HepG2 (cell line): ENCODE results near the gene CPT1B. TPM values are rescaled to one million over a fixed set of nuclear protein-coding genes. Genes with fewer than 3 reads are reported as not detected.
A peak's percentile ranks its signal among the peaks of the same experiment; 100 is the strongest.

Experiments
- AKNA ChIP-seq: sonication (generic); formaldehyde crosslinking; IDR thresholded peaks from 2 replicates; pipeline ENCODE4 v1.4.0; 2020; ENCODE audit warnings: missing genetic modification reagents, borderline replicate concordance
- ARID4A ChIP-seq: sonication (generic); formaldehyde crosslinking; IDR thresholded peaks from 2 replicates; pipeline ENCODE4 v1.5.0; 2020; ENCODE audit warnings: mild to moderate bottlenecking, missing genetic modification reagents, borderline replicate concordance
- HOXA5 ChIP-seq: sonication (generic); formaldehyde crosslinking; IDR thresholded peaks from 2 replicates; pipeline ENCODE4 v1.4.0; 2020; ENCODE audit warnings: missing genetic modification reagents
- MAX ChIP-seq: IDR thresholded peaks from 2 replicates; pipeline ENCODE4 v1.6.1; 2012; ENCODE audit warnings: inconsistent platforms
- MAZ ChIP-seq, 2 experiments: sonication (generic) in 1 of 2; formaldehyde crosslinking in 1 of 2; IDR thresholded peaks; 2 replicates each; pipeline versions ENCODE4 v1.5.0 to v1.6.1; 2012 to 2020; ENCODE audit warnings: low read depth in 2 of 2, mild to moderate bottlenecking in 2 of 2, borderline replicate concordance in 1 of 2, improper control_type of control experiment in 1 of 2, low read length in 1 of 2, missing genetic modification reagents in 1 of 2, moderate library complexity in 1 of 2
- MLLT10 ChIP-seq: sonication (generic); formaldehyde crosslinking; IDR thresholded peaks from 2 replicates; pipeline ENCODE4 v1.4.0; 2020; ENCODE audit warnings: missing genetic modification reagents
- SETDB1 ChIP-seq: sonication (generic); formaldehyde crosslinking; IDR thresholded peaks from 2 replicates; pipeline ENCODE4 v1.5.1; 2020; ENCODE audit warnings: missing genetic modification reagents, mild to moderate bottlenecking, borderline replicate concordance
- SPEN ChIP-seq: sonication (generic); formaldehyde crosslinking; IDR thresholded peaks from 2 replicates; pipeline ENCODE4 v1.5.1; 2020; ENCODE audit warnings: low read depth, mild to moderate bottlenecking, missing genetic modification reagents
- TIGD3 ChIP-seq: sonication (generic); formaldehyde crosslinking; IDR thresholded peaks from 2 replicates; pipeline ENCODE4 v1.5.1; 2020; ENCODE audit warnings: mild to moderate bottlenecking, missing genetic modification reagents, borderline replicate concordance
- ZNF335 ChIP-seq: sonication (generic); formaldehyde crosslinking; IDR thresholded peaks from 2 replicates; pipeline ENCODE4 v1.4.0; 2020; ENCODE audit warnings: missing genetic modification reagents
- ZNF709 ChIP-seq: sonication (generic); formaldehyde crosslinking; IDR thresholded peaks from 2 replicates; pipeline ENCODE4 v1.5.0; 2020; ENCODE audit warnings: mild to moderate bottlenecking, missing genetic modification reagents
- ZNF766 ChIP-seq: sonication (generic); formaldehyde crosslinking; IDR thresholded peaks from 2 replicates; pipeline ENCODE4 v1.5.0; 2020; ENCODE audit warnings: missing genetic modification reagents, borderline replicate concordance
- polyA plus RNA-seq, 8 experiments: library from polyadenylated mRNA; depleted of rRNA in 3 of 8; stranded (reverse) in 7 of 8; unstranded in 1 of 8; fragments of >200 nt; fragmentation: Illumina TruSeq in 4 of 8; extraction: Trizol in 4 of 8; gene quantifications; 2 replicates each; pipeline versions ENCODE4 v1.2.1 to v1.2.3, GENCODE V29; 2011 to 2016; ENCODE audit warnings: low read depth in 4 of 8, missing spikeins in 1 of 8, mixed read lengths in 1 of 8; ENCODE audit not compliant: insufficient read depth in 1 of 8
- total RNA-seq, 5 experiments: library from RNA; depleted of rRNA; stranded (reverse); fragments of >200 nt; fragmentation: Illumina TruSeq; extraction: Trizol; gene quantifications; 2 replicates each; pipeline ENCODE4 v1.2.3, GENCODE V29; 2016; ENCODE audit warnings: low read depth in 1 of 5

CPT1B gene
- total and polyA plus RNA-seq, 2 of the 13 experiments (the other 11 are each of a cell fraction or from before 2014, with no cell fraction given): 9.2 to 19.5 TPM

GRCh38 chr22:50620593-50621355 lies 42.5 kb upstream of the CPT1B start (continued):
- TF ChIP-seq MLLT10 (CRISPR knock-in tag) (no peak), ZNF766 (CRISPR knock-in tag) (no peak), MAZ (IDR thresholded peaks at IDR 0.05; ENCODE audit: borderline replicate concordance, low read depth, low read length) (0 out of 2 replicates have a peak, but pooled peaks have one; percentile 84), MAZ (CRISPR knock-in tag; IDR thresholded peaks at IDR 0.05; ENCODE audit: low read depth) (peak; percentile 35; the same call in 1 of the 2 replicates), ZNF335 (no peak), HOXA5 (CRISPR knock-in tag) (no peak), TIGD3 (no peak), AKNA (CRISPR knock-in tag) (no peak), ARID4A (CRISPR knock-in tag) (peak; percentile 26; the same call in 1 of the 2 replicates), SPEN (CRISPR knock-in tag) (peak; percentile 20; the same call in 1 of the 2 replicates), SETDB1 (CRISPR knock-in tag) (no peak), MAX (peak; percentile 39; the same call in 1 of the 2 replicates), ZNF709 (CRISPR knock-in tag) (no peak)
